ENCODE measurements around the gene MMP23B.
"Not testable (repeated sequence)": the region's sequence is repeated elsewhere in the genome, so short reads cannot be mapped to it uniquely, and the experiment has no call there.

MMP23B gene

DNA sequence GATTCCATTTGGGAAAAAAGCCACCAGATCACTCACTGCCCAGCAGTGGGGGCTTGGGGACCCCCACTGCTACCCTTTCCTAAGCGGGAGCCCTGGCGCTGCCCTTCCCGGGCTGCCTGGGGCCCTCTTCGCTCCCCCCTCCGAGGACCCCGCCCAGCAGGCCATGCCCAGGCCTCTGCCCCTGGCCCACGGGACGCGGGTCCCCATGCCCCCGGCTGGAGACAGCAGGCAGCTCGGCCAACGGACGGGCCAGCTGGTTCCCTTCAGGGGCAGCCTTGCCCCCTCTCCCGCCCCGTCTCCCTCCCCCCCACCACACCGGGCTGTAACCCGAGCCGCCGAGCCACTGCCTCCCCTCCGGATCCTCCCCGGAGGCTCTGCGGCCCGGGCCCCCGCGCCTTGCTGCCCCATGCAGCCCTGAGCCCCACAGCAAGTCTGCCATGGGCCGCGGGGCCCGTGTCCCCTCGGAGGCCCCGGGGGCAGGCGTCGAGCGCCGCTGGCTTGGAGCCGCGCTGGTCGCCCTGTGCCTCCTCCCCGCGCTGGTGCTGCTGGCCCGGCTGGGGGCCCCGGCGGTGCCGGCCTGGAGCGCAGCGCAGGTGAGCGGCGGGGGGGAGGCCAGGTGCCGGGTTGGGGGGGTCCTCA, at the start of gene MMP23B:
TSS of gene MMP23B (plus strand) at position 392 of the 639 bp plus-strand sequence. CDS start at position 438, 46 bp downstream.
- no peak for FAIRE-seq

DNA sequence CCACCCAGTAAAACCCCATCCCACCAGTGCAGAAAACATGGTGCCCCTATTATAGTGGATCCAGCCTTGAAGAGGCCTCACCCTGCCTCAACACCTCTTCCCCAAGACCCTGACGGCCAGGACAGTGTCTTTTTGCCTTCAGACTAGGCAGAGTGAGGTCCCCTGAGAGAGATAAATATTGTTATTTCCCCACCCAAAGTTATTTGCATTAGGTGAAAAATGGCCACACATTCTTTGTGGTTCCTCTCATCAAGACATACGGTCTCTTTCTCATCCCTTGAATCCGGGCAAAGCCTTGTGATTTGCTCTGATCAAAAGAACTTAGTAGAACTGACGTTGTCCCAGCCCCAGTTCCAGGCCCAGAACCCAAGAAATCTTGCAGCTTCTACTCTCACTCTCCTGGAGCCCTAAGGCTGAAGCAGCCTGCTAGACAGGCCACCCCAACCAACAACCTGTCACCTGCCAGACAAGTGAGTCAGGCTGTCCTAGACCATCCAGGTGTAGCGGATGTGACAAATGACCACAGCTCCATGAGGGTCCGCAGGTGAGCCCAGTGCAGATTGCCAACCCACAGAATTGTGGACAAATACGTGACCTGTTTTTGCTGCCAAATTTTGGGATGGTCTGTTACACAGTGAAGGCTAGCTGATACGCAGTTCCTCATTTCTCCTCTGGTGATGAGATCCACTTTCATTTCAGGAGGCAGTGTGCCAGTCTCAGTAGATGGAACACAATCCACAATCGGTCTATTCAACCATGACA, 49.2 kb upstream of the MMP23B start:
- FAIRE-seq, result no peak

GRCh38 chr1:1583347-1584010, 48.5 kb upstream of the MMP23B start:
- FAIRE-seq, result no peak

DNA sequence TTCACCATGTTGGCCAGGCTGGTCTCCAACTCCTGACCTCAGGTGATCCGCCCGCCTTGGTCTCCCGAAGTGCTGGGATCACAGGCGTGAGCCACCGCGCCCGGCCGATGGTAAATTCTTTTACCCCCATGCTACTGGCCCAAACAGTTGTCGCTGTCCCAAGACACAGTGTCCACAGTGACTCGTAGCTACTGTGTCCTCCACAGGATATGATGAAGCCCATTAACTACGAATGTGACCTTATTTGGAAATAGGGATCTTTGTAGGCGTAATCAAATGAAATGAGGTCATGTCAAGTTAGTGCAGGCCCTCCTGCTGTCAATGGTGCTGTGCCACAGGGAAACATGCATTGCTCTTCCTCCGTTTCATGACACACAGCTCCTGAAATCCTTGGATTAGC, 40.5 kb upstream of the MMP23B start:
- FAIRE-seq, result no peak

GRCh38 chr1:1593834-1594601, 38.0 kb upstream of the MMP23B start:
- no peak for FAIRE-seq

DNA sequence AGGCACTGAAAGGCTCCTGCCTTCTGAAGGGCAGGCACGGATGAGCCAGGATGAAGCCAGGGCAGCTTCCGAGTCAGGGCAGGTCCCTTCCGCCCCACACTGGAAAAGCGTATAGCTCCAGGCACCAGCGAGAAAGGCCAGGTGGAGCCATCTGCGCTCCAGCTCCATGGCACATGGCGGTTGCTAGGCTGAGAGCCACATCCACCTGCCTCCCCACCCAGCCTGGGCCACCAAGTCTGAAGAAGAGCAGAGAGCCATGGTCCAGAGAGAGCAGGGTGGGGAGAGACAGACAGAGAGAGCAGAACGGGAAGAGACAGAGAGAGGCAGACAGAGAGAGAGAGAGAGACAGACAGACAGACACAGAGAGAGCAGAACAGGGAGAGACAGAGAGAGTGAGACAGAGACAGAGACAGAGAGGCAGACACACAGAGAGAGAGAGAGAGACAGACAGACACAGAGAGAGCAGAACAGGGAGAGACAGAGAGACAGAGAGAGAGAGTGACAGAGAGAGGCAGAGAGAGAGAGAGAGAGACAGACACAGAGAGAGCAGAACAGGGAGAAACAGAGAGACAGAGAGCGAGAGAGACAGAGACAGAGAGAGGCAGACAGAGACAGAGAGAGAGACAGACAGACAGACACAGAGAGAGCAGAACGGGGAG, 37.2 kb upstream of the MMP23B start:
- FAIRE-seq, result no peak

GRCh38 chr1:1595341-1595740, 36.6 kb upstream of the MMP23B start:
- FAIRE-seq, result not testable (repeated sequence)

DNA sequence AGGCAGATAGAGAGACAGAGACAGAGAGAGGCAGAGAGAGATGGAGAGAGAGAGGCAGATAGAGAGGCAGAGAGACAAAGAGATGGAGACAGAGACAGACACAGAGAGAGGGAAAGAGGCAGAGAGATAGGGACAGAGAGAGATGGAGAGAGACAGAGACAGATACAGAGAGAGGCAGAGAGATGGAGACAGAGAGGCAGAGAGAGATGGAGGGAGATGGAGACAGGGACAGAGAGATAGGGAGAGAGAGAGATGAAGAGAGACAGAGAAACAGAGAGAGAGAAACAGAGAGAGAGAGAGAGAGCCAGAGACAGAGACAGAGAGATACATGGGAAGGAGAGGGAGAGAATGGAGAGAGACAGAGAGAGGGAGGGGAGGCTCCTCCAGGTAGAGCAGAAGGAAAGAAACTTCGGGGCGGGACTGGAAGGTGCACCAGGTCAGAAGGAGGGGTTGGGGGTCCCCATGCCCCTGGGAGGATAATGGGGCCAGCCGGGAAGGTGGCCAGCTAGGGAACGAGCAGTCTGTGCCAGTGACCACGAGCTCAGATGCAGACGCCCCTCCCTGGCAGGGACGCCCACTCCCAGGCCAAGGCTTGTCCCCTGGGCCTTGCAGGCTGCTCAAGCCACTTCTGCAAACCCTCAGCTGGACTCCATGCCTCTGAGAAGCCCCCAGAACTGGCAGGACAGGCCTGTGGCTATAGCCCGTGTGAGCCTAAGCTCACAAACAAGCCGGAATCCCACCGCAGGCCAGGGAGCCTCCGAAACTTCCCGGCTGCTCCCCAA, 35.3 kb upstream of the MMP23B start:
- no peak for FAIRE-seq

DNA sequence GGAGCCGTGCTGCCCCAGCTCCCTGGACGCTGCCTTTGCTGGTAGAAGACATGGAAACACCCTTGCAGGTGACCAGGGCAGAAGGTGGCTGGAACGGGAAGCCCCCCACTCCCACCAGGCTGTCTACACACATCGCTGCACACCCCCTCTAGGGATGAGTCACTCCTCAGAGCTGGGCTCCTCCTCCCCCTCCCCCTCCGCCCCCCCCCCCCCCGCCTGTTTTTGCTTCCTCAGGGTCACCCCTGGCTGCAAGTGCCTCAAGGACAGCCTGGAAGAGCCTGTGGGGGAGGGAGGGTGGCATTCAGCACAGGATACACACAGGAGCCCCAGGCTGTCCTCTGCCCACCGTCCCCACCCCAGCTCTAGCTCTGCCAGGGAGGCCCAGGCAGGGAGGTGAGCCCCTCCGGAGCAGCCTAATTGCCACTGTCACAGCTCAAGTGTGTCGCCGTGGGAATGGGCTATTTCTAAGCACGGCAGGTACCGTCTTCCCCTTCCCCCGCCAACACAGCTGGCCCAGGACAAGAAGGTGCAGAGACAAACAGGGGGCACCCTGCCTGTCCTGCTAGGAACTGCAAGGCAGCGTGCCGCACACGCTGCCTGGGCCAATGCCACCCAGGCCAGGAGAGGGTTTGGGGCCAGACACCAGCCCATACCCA, 34.6 kb upstream of the MMP23B start:
- FAIRE-seq, result no peak

GRCh38 chr1:1598051-1598719, 33.8 kb upstream of the MMP23B start:
- FAIRE-seq, result no peak

DNA sequence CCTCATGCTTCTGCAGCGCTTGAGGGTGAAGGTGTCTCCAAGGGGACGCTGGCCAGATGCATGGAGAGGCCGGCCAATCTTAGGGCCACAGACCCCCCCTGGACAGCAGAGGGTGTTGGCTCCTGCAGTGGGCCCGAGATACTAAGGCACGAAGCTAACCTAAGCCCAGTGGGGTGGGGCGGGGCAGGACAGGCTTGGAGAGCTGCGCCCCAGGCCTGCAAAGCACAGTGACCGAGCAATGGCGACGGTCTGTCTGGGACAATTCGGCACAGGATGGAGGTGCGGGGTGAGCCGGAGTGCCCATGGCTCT, 33.3 kb upstream of the MMP23B start:
- no peak for FAIRE-seq

DNA sequence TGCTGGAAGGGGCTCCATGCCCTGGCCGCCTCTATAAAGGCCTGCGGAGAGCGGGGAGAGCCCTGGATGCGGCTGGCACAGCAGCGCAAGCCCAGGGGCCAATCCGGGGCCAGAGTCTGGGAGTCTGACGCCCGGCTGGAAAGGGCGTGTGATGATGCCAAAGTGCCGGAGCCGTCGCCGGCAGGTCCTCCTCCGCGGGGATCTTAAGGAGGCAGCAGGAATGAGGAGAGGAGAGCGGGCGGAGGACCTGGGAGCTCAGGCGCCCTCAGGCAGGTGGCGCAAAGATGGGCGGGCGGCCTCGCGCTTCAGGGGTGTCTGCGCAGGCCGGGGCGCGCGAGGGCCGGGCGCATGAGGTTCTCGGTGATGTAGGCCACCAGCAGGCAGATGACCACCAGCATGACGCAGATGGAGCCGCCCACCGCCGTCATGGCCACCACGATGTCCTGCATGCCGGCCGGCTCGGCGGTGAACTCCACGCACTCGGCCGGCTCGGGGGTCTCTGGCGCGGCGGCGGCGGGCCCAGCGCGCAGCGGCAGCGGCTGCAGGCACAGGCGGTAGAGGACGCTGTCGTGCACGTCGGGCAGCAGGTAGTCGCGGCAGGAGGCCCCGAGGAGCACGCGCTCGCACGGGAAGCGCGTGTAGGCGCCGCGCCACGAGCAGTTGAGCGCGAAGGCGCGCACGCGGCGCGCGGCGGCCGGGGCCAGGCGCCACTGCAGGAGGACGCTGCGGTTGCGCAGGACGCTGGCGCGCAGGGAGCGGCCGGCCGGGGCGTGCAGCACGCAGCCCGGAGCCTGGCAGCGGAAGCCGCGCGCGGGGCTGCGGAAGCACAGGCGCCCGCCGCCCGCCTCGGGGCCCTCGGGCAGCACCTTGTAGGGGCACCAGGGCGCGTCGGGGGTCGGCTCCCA, 32.7 kb upstream of the MMP23B start:
- FAIRE-seq, result no peak

GRCh38 chr1:1599935-1600860, 31.8 kb upstream of the MMP23B start, which contains the start of gene FNDC10:
FNDC10 (minus strand) TSS chr1:1600135; CDS start chr1:1600015, 120 bp downstream.
- no peak for FAIRE-seq

DNA sequence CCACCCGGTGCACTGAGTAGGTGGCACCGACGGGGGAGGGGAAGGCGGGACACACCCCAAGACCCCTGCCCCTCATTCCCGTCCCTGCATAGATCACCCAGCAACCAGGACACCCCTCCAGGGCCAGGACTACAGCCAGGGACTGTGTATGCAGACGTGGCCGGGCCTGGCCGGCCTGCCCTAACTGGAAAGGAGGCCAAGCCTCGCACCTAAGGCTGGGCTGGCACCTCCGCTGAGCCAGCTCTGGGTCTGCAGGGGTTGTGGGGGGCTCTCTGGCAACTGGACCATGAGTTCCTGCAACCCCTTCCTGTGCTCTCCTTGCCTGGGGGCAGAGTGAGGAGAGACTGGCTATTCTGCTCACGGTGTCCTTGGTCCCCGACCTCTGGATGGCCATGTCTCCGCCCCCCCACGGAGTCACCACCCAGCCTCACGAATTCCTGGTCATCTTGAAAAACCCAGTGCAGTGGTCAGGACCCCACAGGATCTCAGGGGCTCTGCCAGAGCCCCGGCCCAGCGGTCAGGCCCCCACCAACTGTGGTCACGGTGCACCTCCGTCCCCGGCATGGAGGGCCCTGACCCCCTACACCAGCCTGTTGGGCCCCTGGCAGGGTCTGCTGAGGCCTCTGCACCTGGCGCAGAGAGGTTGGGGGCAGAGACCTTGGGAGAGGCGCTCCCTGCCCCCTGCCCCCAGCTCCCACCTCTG, 31.0 kb upstream of the MMP23B start:
- FAIRE-seq, result no peak

GRCh38 chr1:1601564-1602303, 30.2 kb upstream of the MMP23B start:
- no peak for FAIRE-seq

GRCh38 chr1:1602304-1602967, 29.5 kb upstream of the MMP23B start:
- no peak for FAIRE-seq

All from endometrium (tissue), 2 donors.